ENCODE data around the gene TTLL3. TPM values are rescaled to one million over a fixed set of nuclear protein-coding genes. Genes with fewer than 3 reads are reported as not detected.
A peak's percentile ranks its signal among the peaks of the same experiment; 100 is the strongest.
"Not testable (repeated sequence)": the region's sequence is repeated elsewhere in the genome, so short reads cannot be mapped to it uniquely, and the experiment has no call there.

TTLL3 gene
- total RNA-seq, 1 experiment from 2014 or later, result 14.6 TPM

GRCh38 chr3:9852528-9852927, 42.5 kb downstream of the TTLL3 start:
- ChIA-PET CTCF (interaction anchor here (0.6 to 4.5 kb wide), 8 partner anchors 12 to 94 kb away, joined by 3 to 31 read pairs (median 4); partner anchors contain the start of gene TADA3), POLR2A (interaction anchor here (0.8 to 3.6 kb wide), 14 partner anchors 9 to 173 kb away, joined by 3 to 22 read pairs (median 6); partner anchors contain the start of genes CRELD1, IL17RC and RPUSD3)
- no peaks in the 10 kb centered on the region for H3K9me3 Mint-ChIP-seq (ENCODE audit: unreplicated experiment)
- intact Hi-C loops (cut with micrococcal nuclease), result no loop called here
- no peak for DNase-seq (ENCODE audit: unreplicated experiment)
- H3K27ac Mint-ChIP-seq (ENCODE audit: low read depth, unreplicated experiment), result peak overlapping the region; percentile 49
- no peaks in the 10 kb centered on the region for H3K27me3 Mint-ChIP-seq (ENCODE audit: insufficient read depth, unreplicated experiment)
- H3K4me3 Mint-ChIP-seq (ENCODE audit: unreplicated experiment), result no peak overlapping the region
- TF ChIP-seq, protein P1, sequence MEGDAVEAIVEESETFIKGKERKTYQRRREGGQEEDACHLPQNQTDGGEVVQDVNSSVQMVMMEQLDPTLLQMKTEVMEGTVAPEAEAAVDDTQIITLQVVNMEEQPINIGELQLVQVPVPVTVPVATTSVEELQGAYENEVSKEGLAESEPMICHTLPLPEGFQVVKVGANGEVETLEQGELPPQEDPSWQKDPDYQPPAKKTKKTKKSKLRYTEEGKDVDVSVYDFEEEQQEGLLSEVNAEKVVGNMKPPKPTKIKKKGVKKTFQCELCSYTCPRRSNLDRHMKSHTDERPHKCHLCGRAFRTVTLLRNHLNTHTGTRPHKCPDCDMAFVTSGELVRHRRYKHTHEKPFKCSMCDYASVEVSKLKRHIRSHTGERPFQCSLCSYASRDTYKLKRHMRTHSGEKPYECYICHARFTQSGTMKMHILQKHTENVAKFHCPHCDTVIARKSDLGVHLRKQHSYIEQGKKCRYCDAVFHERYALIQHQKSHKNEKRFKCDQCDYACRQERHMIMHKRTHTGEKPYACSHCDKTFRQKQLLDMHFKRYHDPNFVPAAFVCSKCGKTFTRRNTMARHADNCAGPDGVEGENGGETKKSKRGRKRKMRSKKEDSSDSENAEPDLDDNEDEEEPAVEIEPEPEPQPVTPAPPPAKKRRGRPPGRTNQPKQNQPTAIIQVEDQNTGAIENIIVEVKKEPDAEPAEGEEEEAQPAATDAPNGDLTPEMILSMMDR (IDR thresholded peaks at IDR 0.05; ENCODE audit: unreplicated experiment), result no peak
- H3K4me1 Mint-ChIP-seq (ENCODE audit: insufficient read depth, unreplicated experiment), result peaks cover 35% of the 10 kb centered on the region
- no TSS peak for BruUV-seq (replicated peaks)
- H3K36me3 Mint-ChIP-seq (ENCODE audit: insufficient read depth, unreplicated experiment), result no peaks in the 10 kb centered on the region

DNA sequence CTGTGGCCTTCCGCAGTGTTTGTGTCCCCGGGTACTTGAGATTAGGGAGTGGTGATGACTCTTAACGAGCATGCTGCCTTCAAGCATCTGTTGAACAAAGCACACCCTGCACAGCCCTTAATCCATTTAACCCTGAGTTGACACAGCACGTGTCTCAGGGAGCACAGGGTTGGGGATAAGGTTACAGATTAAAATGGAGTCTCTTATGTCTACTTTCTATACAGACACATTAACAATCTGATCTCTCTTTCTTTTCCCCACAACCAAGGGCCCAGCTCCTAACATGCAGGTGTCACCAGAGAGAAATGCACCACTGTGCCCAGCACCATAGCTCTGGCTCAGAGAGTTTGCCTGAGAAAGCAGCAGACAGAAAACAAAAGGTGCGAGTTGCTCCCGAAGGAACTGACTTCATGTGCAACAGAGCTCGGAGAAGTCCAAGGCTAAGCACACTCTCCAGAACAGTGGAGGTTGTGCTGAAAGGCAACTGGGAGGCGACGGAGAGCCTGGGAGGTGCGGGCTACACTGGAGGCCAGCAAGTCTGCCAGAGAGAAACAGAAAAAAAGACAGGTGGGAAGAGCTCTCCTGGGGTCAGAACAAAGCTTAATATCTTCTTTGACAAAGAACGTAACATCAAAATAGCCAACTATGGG, 44.4 kb downstream of the TTLL3 start:
- intact Hi-C loops (cut with micrococcal nuclease); DNase-seq (ENCODE audit: unreplicated experiment); H3K4me3 Mint-ChIP-seq (ENCODE audit: unreplicated experiment); BruUV-seq (replicated peaks); H3K36me3 Mint-ChIP-seq (ENCODE audit: insufficient read depth, unreplicated experiment); H3K9me3 Mint-ChIP-seq (ENCODE audit: unreplicated experiment); H3K27ac Mint-ChIP-seq (ENCODE audit: low read depth, unreplicated experiment); H3K27me3 Mint-ChIP-seq (ENCODE audit: insufficient read depth, unreplicated experiment): not testable (repeated sequence)
- ChIA-PET CTCF (interaction anchor here (0.8 kb wide), 1 partner anchor 15 kb away, joined by 3 read pairs; no protein-coding TSS in a partner anchor), POLR2A (interaction anchor here (0.8 to 1.2 kb wide), 2 partner anchors 37 to 88 kb away, joined by 3 to 4 read pairs; partner anchors contain the start of gene JAGN1)
- peaks cover 28% of the 10 kb centered on the region for H3K4me1 Mint-ChIP-seq (ENCODE audit: insufficient read depth, unreplicated experiment)

DNA sequence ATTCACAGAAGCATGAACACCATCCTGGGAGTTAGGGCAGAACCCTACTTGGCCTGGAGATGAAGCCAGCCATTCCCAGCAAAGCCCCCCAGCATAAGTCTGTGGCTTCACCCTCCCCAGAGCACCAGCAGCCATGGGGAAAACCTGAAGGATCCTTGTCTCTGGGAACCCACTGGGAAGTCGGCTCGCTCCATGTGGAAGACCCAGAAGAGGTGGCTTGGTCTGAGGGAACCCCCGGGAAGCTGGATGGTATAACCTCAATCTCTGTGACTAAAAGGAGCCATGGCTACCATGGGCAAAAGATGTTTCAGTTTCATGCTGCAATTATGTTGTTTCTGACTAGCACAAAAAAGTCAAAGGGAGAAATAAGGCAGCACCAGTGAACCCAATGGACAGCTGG, 45.5 kb downstream of the TTLL3 start:
- Mint-ChIP-seq H3K9me3 (ENCODE audit: unreplicated experiment) (no peaks in the 10 kb centered on the region), H3K4me1 (ENCODE audit: insufficient read depth, unreplicated experiment) (peaks cover 27% of the 10 kb centered on the region), H3K27me3 (ENCODE audit: insufficient read depth, unreplicated experiment) (no peaks in the 10 kb centered on the region), H3K36me3 (ENCODE audit: insufficient read depth, unreplicated experiment) (no peaks in the 10 kb centered on the region), H3K4me3 (ENCODE audit: unreplicated experiment) (no peak overlapping the region), H3K27ac (ENCODE audit: low read depth, unreplicated experiment) (no peak overlapping the region)
- TF ChIP-seq, protein P1 (IDR thresholded peaks at IDR 0.05; ENCODE audit: unreplicated experiment), result no peak
- no TSS peak for BruUV-seq (replicated peaks)
- intact Hi-C loops (cut with micrococcal nuclease), result no loop called here
- DNase-seq (ENCODE audit: unreplicated experiment), result no peak
- ChIA-PET POLR2A (no interaction called here), CTCF (interaction anchor here (0.6 to 0.7 kb wide), 2 partner anchors 77 to 329 kb away, joined by 6 read pairs; no protein-coding TSS in a partner anchor)

DNA sequence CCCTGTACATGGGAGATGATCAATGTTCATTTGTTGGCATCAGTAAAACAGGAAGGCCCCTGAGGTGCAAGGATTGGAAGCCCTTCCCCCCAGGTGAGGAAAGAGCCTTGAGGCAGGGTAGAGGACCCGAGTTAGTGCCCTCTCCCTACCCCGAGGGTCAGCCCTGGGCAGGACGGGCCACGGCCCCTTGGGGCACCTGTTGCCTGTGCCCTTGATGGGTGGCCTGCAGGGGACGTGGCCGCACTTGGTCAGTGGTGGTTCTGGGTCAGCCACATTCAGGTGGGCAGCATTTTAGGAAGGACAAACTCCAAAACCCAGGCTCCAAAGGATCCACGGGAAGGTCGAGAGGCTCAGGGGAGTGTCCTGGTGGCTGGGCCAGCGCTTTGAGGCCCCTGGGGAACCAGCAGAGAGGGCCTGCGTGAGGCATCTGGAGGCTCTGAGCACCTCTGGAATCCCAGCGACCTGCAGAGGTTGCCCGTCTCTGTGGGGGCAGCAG, 49.5 kb downstream of the TTLL3 start:
- H3K27me3 Mint-ChIP-seq (ENCODE audit: insufficient read depth, unreplicated experiment), result no peaks in the 10 kb centered on the region

More for the DNA sequence above, 49.5 kb downstream of the TTLL3 start:
- no TSS peak for BruUV-seq (replicated peaks)
- Mint-ChIP-seq H3K4me3 (ENCODE audit: unreplicated experiment) (no peak overlapping the region), H3K27ac (ENCODE audit: low read depth, unreplicated experiment) (no peak overlapping the region), H3K36me3 (ENCODE audit: insufficient read depth, unreplicated experiment) (no peaks in the 10 kb centered on the region), H3K4me1 (ENCODE audit: insufficient read depth, unreplicated experiment) (peaks cover 5% of the 10 kb centered on the region), H3K9me3 (ENCODE audit: unreplicated experiment) (no peaks in the 10 kb centered on the region)
- intact Hi-C loops (cut with micrococcal nuclease), result no loop called here
- CTCF ChIA-PET, result no interaction called here
- DNase-seq (ENCODE audit: unreplicated experiment), result no peak
- POLR2A ChIA-PET, result interaction anchor here (0.9 kb wide), 1 partner anchor 31 kb away, joined by 3 read pairs; the partner anchor contains the start of gene JAGN1
- TF ChIP-seq, protein P1 (IDR thresholded peaks at IDR 0.05; ENCODE audit: unreplicated experiment), result no peak
